ENCODE data around the gene SLC8A3. TPM values are rescaled to one million over a fixed set of nuclear protein-coding genes. Genes with fewer than 3 reads are reported as not detected.

The SLC8A3 gene
- total and polyA plus RNA-seq, 4 donors: 0.08 to 3.7 (median 0.85) TPM

GRCh38 chr14:70032016-70032415 is 156.7 kb downstream of the SLC8A3 start:
- no peak for DNase-seq
- H3K4me3 ChIP-seq: no peak overlapping the region
- WGBS, 2 donors: 79 to 85% methylated on average over 9 of the region's 9 CpGs

GRCh38 chr14:70029296-70030132 is 159.2 kb downstream of the SLC8A3 start:
- WGBS, 2 donors: 69 to 82% methylated on average over 6 of the region's 6 CpGs
- no peak for TF ChIP-seq CTCF (IDR thresholded peaks at IDR 0.05; ENCODE audit: control extremely low read depth, extremely low read depth)
- Histone ChIP-seq H3K36me3 (ENCODE audit: control insufficient read depth in 4 of 4, insufficient read depth in 4 of 4, low read length in 4 of 4) (no peaks in the 10 kb centered on the region), H3K4me3 (no peak overlapping the region), H3K9ac (ENCODE audit: insufficient read depth in 1 of 2, low read length in 2 of 2) (no peak overlapping the region), H3K9me3 (ENCODE audit: control insufficient read depth in 4 of 4, insufficient read depth in 3 of 4, low read length in 3 of 4) (peaks cover 0 to 2% (median 0%) of the 10 kb centered on the region in 4 donors), H3K27me3 (ENCODE audit: control insufficient read depth in 3 of 3, insufficient read depth in 3 of 3, low read length in 2 of 3) (no peaks in the 10 kb centered on the region), H3K27ac (ENCODE audit: low read depth in 1 of 2, low read length in 1 of 2) (no peak overlapping the region), H3K4me1 (ENCODE audit: control insufficient read depth in 5 of 5, insufficient read depth in 5 of 5, low read length in 5 of 5) (peaks cover 0 to 3% (median 0%) of the 10 kb centered on the region in 5 donors)
- DNase-seq (no peak), ATAC-seq (ENCODE audit: insufficient read depth, low FRiP score) (no peak)

More at GRCh38 chr14:70032016-70032415, 156.7 kb downstream of the SLC8A3 start:
- Histone ChIP-seq H3K9ac (ENCODE audit: insufficient read depth in 1 of 2, low read length in 2 of 2) (no peak overlapping the region), H3K9me3 (ENCODE audit: control insufficient read depth in 4 of 4, insufficient read depth in 3 of 4, low read length in 3 of 4) (no peaks in the 10 kb centered on the region), H3K27ac (ENCODE audit: low read depth in 1 of 2, low read length in 1 of 2) (no peak overlapping the region), H3K27me3 (ENCODE audit: control insufficient read depth in 3 of 3, insufficient read depth in 3 of 3, low read length in 2 of 3) (no peaks in the 10 kb centered on the region), H3K36me3 (ENCODE audit: control insufficient read depth in 4 of 4, insufficient read depth in 4 of 4, low read length in 4 of 4) (no peaks in the 10 kb centered on the region), H3K4me1 (ENCODE audit: control insufficient read depth in 5 of 5, insufficient read depth in 5 of 5, low read length in 5 of 5) (peaks cover 0 to 3% (median 0%) of the 10 kb centered on the region in 5 donors)
- TF ChIP-seq CTCF (IDR thresholded peaks at IDR 0.05; ENCODE audit: control extremely low read depth, extremely low read depth): no peak
- ATAC-seq (ENCODE audit: insufficient read depth, low FRiP score): no peak

GRCh38 chr14:70027785-70028428 is 160.8 kb downstream of the SLC8A3 start:
- H3K27me3 ChIP-seq (ENCODE audit: control insufficient read depth in 3 of 3, insufficient read depth in 3 of 3, low read length in 2 of 3): no peaks in the 10 kb centered on the region
- H3K9ac ChIP-seq (ENCODE audit: insufficient read depth in 1 of 2, low read length in 2 of 2): no peak overlapping the region
- no peaks in the 10 kb centered on the region for H3K36me3 ChIP-seq (ENCODE audit: control insufficient read depth in 4 of 4, insufficient read depth in 4 of 4, low read length in 4 of 4)
- H3K4me1 ChIP-seq (ENCODE audit: control insufficient read depth in 5 of 5, insufficient read depth in 5 of 5, low read length in 5 of 5): no peaks in the 10 kb centered on the region
- 35 to 38% methylated on average over 17 of the region's 17 CpGs for WGBS, 2 donors
- ATAC-seq (ENCODE audit: insufficient read depth, low FRiP score): peak; percentile 74
- no peak overlapping the region for H3K4me3 ChIP-seq
- peaks cover 0 to 2% (median 0%) of the 10 kb centered on the region in 4 donors for H3K9me3 ChIP-seq (ENCODE audit: control insufficient read depth in 4 of 4, insufficient read depth in 3 of 4, low read length in 3 of 4)
- peak; percentile 63 to 72 (median 70) for DNase-seq
- peak; percentile 70 for TF ChIP-seq CTCF (IDR thresholded peaks at IDR 0.05; ENCODE audit: control extremely low read depth, extremely low read depth)
- no peak overlapping the region for H3K27ac ChIP-seq (ENCODE audit: low read depth in 1 of 2, low read length in 1 of 2)

Data from lung (tissue), 12 donors.